Dermis microvascular lymphatic vessel endothelial cell (primary cell): ENCODE data around the gene NR1I2. TPM values are rescaled to one million over a fixed set of nuclear protein-coding genes. Genes with fewer than 3 reads are reported as not detected.

Source experiments
- DNase-seq, 2 donors: peaks; one replicate each; pipeline versions ENCODE4 v3.0.0 to v3.0.0-alpha.2; 2010; ENCODE audit warnings: low read depth in 2 of 2
- total RNA-seq: library from RNA; depleted of rRNA; stranded (reverse); fragments of >200 nt; gene quantifications from 2 replicates; pipeline ENCODE4 v1.2.1, GENCODE V29; 2014

The NR1I2 gene
- under 0.01 TPM in 1 of 2 replicates, not detected in the other for total RNA-seq

- DNase-seq: no peak
Measured at GRCh38 chr3:119781330-119782198, at the start of gene NR1I2. Gene NR1I2 (plus strand): TSS chr3:119782101.

- DNase-seq: no peak
Measured at GRCh38 chr3:119733812-119734211, 48.1 kb upstream of the NR1I2 start.

- DNase-seq: no peak
Measured at GRCh38 chr3:119738741-119739140, 43.2 kb upstream of the NR1I2 start.

GRCh38 chr3:119741657-119742590, 40.0 kb upstream of the NR1I2 start:
- no peak for DNase-seq

- no peak for DNase-seq
Measured at GRCh38 chr3:119743921-119744320, 38.0 kb upstream of the NR1I2 start.

- no peak for DNase-seq
Measured at GRCh38 chr3:119745942-119746341, 36.0 kb upstream of the NR1I2 start.

- DNase-seq: no peak
Measured at GRCh38 chr3:119746423-119746822, 35.5 kb upstream of the NR1I2 start.

- DNase-seq: peak in 1 of 2 donors; percentile 10
Measured at GRCh38 chr3:119747357-119747756, 34.5 kb upstream of the NR1I2 start.

GRCh38 chr3:119748991-119749390, 32.9 kb upstream of the NR1I2 start:
- DNase-seq: no peak

- peak in 1 of 2 donors; percentile 92 for DNase-seq
Measured at GRCh38 chr3:119751423-119751822, 30.5 kb upstream of the NR1I2 start.

GRCh38 chr3:119759962-119760361, 21.9 kb upstream of the NR1I2 start:
- no peak for DNase-seq

GRCh38 chr3:119762876-119763275, 19.0 kb upstream of the NR1I2 start:
- DNase-seq: no peak

GRCh38 chr3:119763466-119763865, 18.4 kb upstream of the NR1I2 start:
- DNase-seq: no peak

- no peak for DNase-seq
Measured at GRCh38 chr3:119765239-119765638, 16.7 kb upstream of the NR1I2 start.

- no peak for DNase-seq
Measured at GRCh38 chr3:119767936-119768601, 13.8 kb upstream of the NR1I2 start.

- peak in 1 of 2 donors; percentile 12 for DNase-seq
Measured at GRCh38 chr3:119768668-119769393, 13.1 kb upstream of the NR1I2 start.

GRCh38 chr3:119769394-119770149, 12.3 kb upstream of the NR1I2 start:
- peak; percentile 24 to 97 for DNase-seq

GRCh38 chr3:119774444-119774843, 7.5 kb upstream of the NR1I2 start:
- no peak for DNase-seq

GRCh38 chr3:119776304-119776703, 5.6 kb upstream of the NR1I2 start:
- no peak for DNase-seq

GRCh38 chr3:119778176-119778575, 3.7 kb upstream of the NR1I2 start:
- DNase-seq: peak in 1 of 2 donors; percentile 8
